Activated T-helper 1 cell treated with anti-CD3 and anti-CD28 coated beads, Interleukin-12 subunit alpha, Interleukin-12 subunit beta, Interleukin-2, Interleukin-4 antibody, amounts not matched to agents 30 ng/mL and 10 ng/mL and 1 ng/mL, durations not matched to agents 14 hours and 24 hours and 36 hours (primary cell): ENCODE results near the gene PUDP. TPM values are rescaled to one million over a fixed set of nuclear protein-coding genes. Genes with fewer than 3 reads are reported as not detected.

ENCODE experiments used
- DNase-seq: peaks from one replicate; pipeline ENCODE4 v3.0.0; 2021; ENCODE audit warnings: low spot score
- H3K27ac Mint-ChIP-seq: one replicate; pipeline ENCODE4 v1.8.0; 2021; ENCODE audit warnings: mild to moderate bottlenecking, mixed read lengths
- H3K27me3 Mint-ChIP-seq: one replicate; pipeline ENCODE4 v1.8.0; 2022; ENCODE audit warnings: mild to moderate bottlenecking, moderate library complexity, mixed read lengths; ENCODE audit not compliant: insufficient read depth
- H3K36me3 Mint-ChIP-seq: one replicate; pipeline ENCODE4 v1.8.0; 2021; ENCODE audit warnings: low read depth, mixed read lengths
- H3K4me1 Mint-ChIP-seq: one replicate; pipeline ENCODE4 v1.8.0; 2021; ENCODE audit warnings: low read depth, mixed read lengths
- H3K4me3 Mint-ChIP-seq: one replicate; pipeline ENCODE4 v1.8.0; 2021; ENCODE audit warnings: mild to moderate bottlenecking, moderate library complexity, mixed read lengths
- H3K9me3 Mint-ChIP-seq: one replicate; pipeline ENCODE4 v1.8.0; 2021; ENCODE audit warnings: mixed read lengths
- intact Hi-C: fragments of 100-400 bp; cut with micrococcal nuclease; formaldehyde crosslinking; loops from one replicate; pipeline ENCODE4 v1.15.1; 2024
- total RNA-seq: library from RNA; stranded (reverse); gene quantifications from 2 replicates; pipeline ENCODE4 v1.2.3, GENCODE V29; 2022

The PUDP gene
- total RNA-seq, 1 donor from 2014 or later, result 23.4 TPM

DNA sequence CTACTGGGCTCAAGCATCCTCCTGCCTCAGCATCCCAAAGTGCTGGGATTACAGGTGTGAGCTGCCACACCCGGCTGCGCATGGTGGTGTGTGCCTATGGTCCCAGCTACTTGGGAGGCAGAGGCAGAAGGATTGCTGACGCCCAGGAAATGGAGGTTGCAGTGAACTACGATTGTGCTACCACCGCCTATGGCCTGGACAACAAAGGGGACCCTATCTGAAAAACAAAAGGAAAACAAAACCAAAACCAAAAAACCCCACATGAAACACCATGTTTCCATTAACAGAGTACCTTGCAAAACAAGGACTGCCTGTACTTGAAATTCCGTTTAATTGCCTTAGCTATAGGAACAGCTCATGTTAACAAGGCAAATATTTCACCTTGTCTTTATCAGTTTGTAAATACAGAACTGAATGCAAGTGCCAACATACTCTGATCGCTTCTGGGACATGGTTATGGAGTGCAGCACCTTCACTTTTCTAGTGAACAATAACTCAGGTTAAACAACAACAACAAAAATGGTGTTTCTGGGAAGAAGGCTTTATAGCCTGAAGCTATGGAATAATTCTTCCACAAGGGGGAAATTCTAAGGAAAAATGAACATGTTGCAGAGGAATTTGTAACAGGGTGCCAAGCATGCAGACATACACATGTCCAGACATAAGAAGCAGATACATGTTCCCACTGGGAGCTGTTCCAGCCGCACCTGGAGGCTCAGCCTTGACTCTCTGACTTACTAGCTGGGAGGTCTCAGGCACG is 73.6 kb downstream of the PUDP start:
- Mint-ChIP-seq H3K4me3 (no peak overlapping the region), H3K27me3 (no peaks in the 10 kb centered on the region), H3K27ac (no peak overlapping the region), H3K4me1 (peaks cover 23% of the 10 kb centered on the region), H3K36me3 (peaks cover 8% of the 10 kb centered on the region), H3K9me3 (no peaks in the 10 kb centered on the region)
- intact Hi-C loops, result no loop called here
- DNase-seq, result no peak

DNA sequence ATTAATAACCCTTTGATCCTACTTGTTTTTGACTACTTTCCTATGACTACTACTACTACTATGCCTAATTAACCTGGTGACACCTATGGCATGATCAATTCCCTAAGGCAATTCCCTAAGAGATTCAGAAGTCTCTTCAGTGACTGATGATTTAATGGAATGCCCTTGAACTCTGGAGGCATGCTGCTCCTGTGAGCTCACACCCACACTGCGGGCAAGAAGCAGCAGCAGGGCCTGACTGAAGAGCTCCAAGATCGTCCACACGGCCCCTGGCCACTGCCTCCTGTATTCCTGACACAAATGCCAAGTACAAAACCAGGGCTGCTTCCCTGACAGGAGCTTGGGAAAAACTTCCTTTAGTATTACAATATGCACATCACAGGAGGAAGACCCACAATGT is 74.6 kb downstream of the PUDP start:
- intact Hi-C loops, result no loop called here
- Mint-ChIP-seq H3K27me3 (no peaks in the 10 kb centered on the region), H3K36me3 (peaks cover 14% of the 10 kb centered on the region), H3K4me3 (no peak overlapping the region), H3K27ac (no peak overlapping the region), H3K4me1 (peaks cover 33% of the 10 kb centered on the region), H3K9me3 (no peaks in the 10 kb centered on the region)
- no peak for DNase-seq

DNA sequence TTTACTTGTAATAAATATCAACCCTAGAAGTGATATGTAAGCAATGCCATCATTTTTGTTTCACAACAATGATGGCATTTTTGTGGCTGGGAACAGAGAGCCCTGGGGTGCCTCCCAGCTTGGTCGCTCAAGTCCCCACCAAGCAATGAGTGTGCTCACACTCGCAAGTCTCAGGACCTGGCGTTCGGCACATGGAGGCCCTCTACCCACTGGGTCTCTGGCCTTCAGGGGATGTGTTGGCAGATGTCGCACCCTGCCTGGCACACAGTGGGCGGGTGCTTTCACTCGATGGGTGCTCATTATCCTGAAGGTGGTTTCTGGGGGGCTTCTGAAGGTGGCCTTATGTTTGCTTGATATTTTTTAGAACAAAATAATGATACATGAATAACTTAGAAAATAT is 75.1 kb downstream of the PUDP start:
- no peak for DNase-seq
- intact Hi-C loops, result no loop called here
- Mint-ChIP-seq H3K36me3 (peaks cover 17% of the 10 kb centered on the region), H3K4me1 (peaks cover 36% of the 10 kb centered on the region), H3K27ac (no peak overlapping the region), H3K4me3 (no peak overlapping the region), H3K9me3 (no peaks in the 10 kb centered on the region), H3K27me3 (no peaks in the 10 kb centered on the region)

DNA sequence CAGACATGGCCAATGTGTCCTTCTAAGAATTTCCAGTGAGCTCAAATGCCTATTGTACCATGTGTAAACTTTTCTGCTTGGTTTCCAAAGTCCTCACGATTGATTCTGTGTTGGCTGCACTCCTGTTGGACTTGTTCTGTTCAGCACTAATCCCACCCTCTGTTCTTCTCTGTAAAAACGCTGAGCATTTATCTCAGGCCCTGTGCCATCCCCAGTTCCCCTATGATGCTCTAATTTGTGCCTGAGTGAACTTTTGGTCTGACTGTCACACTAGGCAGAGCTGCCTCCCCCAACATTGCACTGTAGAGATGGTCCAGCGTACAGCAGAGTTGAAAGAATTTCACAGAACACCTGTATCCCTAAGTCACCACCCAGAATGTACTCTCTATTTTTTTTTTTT is 76.6 kb downstream of the PUDP start:
- peaks cover 31% of the 10 kb centered on the region for H3K4me1 Mint-ChIP-seq
- intact Hi-C loops, result no loop called here
- no peak overlapping the region for H3K27ac Mint-ChIP-seq
- H3K4me3 Mint-ChIP-seq, result no peak overlapping the region
- no peaks in the 10 kb centered on the region for H3K9me3 Mint-ChIP-seq
- peaks cover 13% of the 10 kb centered on the region for H3K36me3 Mint-ChIP-seq
- no peak for DNase-seq
- no peaks in the 10 kb centered on the region for H3K27me3 Mint-ChIP-seq

DNA sequence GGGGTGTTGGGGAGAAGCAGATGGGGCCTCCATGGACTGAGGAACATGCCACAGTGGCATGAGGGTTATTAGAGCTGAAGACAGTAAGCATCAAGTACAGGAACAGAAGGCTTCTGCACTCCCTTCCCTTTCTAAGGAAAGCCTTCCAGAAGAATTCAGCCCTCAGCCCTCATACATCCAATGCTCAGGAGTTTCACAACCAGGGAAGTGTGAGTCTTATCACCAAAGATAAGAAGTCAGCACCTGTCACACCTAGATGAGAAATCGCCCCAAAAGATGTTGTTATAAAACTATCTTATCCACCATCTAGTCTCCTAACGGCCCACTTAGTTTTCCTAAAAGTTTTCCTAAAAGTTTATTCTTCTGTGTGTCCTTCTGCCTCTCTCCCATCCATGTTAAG is 78.4 kb downstream of the PUDP start:
- DNase-seq, result no peak
- H3K27me3 Mint-ChIP-seq, result no peaks in the 10 kb centered on the region
- no peak overlapping the region for H3K27ac Mint-ChIP-seq
- H3K9me3 Mint-ChIP-seq, result no peaks in the 10 kb centered on the region
- intact Hi-C loops, result no loop called here
- H3K36me3 Mint-ChIP-seq, result peaks cover 13% of the 10 kb centered on the region
- peaks cover 30% of the 10 kb centered on the region for H3K4me1 Mint-ChIP-seq
- no peak overlapping the region for H3K4me3 Mint-ChIP-seq

DNA sequence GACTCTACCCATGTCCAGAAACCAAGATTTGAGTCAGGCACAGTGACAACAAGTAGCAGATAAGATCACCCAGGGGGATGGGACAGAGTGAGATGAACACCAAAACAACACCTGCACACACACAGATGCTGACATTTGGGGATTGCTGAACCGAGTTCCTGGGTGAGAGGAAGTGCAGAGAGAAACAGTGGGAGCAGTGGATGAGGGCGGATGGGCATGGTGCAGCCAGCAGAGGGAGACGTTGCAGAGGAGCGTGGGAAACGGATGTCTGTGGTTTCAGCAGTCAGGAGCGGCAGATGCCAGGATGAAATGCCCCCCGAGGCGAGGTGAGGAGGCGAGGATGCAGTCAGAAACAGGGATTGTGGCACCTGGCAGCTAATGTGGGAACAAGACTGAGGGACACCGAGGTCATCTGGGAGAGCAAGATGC is 79.0 kb downstream of the PUDP start:
- no peak overlapping the region for H3K27ac Mint-ChIP-seq
- no peak overlapping the region for H3K4me3 Mint-ChIP-seq
- peaks cover 25% of the 10 kb centered on the region for H3K4me1 Mint-ChIP-seq
- H3K27me3 Mint-ChIP-seq, result no peaks in the 10 kb centered on the region
- intact Hi-C loops, result no loop called here
- H3K36me3 Mint-ChIP-seq, result peaks cover 13% of the 10 kb centered on the region
- H3K9me3 Mint-ChIP-seq, result no peaks in the 10 kb centered on the region
- DNase-seq, result no peak

DNA sequence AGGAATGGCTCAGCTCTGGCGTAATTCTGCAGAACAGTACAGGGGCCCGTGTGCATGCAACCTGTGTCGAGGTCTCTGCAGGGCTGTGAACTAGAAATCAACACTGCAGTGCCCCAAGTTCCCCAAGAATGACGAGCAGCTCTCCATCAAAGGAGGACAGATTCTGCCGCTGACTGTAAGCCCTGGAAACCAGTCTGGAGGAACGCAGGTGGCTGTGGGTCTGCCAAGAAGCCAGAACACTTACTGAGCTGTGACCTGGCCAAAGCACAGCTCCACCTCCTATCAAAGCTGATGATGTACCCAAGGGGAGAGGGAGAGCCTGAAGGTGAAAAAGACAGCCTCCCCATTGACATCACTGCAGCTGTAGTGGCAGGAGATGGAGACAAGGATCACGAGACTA is 80.7 kb downstream of the PUDP start:
- no peaks in the 10 kb centered on the region for H3K9me3 Mint-ChIP-seq
- peaks cover 30% of the 10 kb centered on the region for H3K4me1 Mint-ChIP-seq
- intact Hi-C loops, result no loop called here
- no peak overlapping the region for H3K27ac Mint-ChIP-seq
- no peak overlapping the region for H3K4me3 Mint-ChIP-seq
- H3K27me3 Mint-ChIP-seq, result no peaks in the 10 kb centered on the region
- H3K36me3 Mint-ChIP-seq, result peaks cover 12% of the 10 kb centered on the region
- DNase-seq, result no peak

DNA sequence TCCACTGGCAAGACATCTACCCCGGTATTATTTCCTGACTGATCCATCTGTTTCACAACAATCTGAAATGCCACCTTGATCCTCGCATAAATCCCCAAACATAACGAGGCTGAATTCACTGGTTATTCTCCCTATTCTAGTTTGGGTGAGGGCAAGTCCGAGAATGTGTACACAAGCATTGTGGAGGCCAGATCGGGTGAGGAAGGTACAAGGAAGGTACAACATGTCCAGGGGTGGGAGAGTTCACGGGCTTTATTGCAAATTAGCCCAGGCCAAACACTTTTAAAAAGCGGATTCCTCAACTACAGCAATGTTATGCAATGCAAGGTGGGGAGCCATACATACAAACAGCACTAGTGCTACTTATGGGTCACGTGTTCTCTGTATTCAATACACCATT is 82.5 kb downstream of the PUDP start:
- H3K27me3 Mint-ChIP-seq, result no peaks in the 10 kb centered on the region
- DNase-seq, result no peak
- H3K27ac Mint-ChIP-seq, result no peak overlapping the region
- no peak overlapping the region for H3K4me3 Mint-ChIP-seq
- no peaks in the 10 kb centered on the region for H3K9me3 Mint-ChIP-seq
- intact Hi-C loops, result no loop called here
- H3K4me1 Mint-ChIP-seq, result peaks cover 25% of the 10 kb centered on the region
- H3K36me3 Mint-ChIP-seq, result peaks cover 9% of the 10 kb centered on the region

DNA sequence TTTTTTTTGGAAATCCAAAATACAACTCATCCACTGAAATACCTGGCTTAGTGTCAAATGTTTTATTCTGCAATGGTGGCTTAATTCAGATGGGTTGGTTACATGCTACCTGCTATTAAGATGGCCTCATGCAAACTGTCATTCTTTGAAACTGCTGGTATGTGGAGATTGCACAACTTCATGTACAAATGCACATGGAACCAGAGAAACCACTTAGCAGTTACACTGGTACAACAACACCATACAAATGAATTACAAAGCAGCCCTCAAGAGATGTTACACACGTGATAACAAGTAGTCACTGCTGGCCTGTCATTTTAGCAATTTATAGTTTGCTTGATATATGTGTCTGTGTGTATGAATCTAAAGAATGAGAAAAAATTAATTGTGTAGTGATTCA is 85.0 kb downstream of the PUDP start:
- no peaks in the 10 kb centered on the region for H3K36me3 Mint-ChIP-seq
- H3K4me1 Mint-ChIP-seq, result peaks cover 23% of the 10 kb centered on the region
- no peaks in the 10 kb centered on the region for H3K9me3 Mint-ChIP-seq
- no peaks in the 10 kb centered on the region for H3K27me3 Mint-ChIP-seq
- no peak overlapping the region for H3K27ac Mint-ChIP-seq
- no peak overlapping the region for H3K4me3 Mint-ChIP-seq
- no peak for DNase-seq
- intact Hi-C loops, result no loop called here

DNA sequence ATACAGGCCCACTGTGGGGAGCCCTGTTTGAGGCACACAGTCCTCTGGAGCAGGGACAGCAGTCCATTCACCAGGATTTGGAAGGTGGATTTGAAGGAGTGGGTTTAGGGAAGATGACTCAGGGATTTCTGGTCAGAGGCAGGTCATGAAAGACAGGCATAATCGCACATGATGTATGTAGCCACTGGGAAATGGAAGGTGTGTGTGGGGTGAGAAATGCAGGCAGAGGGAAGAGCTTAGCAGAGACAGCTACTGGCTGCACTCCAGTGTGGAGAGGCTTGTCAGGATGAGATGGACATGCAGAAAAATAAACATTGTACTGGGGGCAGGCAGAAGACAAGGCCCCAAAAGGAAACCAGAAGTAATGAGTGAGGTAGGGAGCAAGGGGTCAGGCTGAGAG is 85.7 kb downstream of the PUDP start:
- Mint-ChIP-seq H3K27ac (no peak overlapping the region), H3K27me3 (no peaks in the 10 kb centered on the region), H3K4me1 (peaks cover 23% of the 10 kb centered on the region), H3K4me3 (no peak overlapping the region), H3K36me3 (peaks cover 4% of the 10 kb centered on the region), H3K9me3 (no peaks in the 10 kb centered on the region)
- intact Hi-C loops, result no loop called here
- DNase-seq, result no peak

DNA sequence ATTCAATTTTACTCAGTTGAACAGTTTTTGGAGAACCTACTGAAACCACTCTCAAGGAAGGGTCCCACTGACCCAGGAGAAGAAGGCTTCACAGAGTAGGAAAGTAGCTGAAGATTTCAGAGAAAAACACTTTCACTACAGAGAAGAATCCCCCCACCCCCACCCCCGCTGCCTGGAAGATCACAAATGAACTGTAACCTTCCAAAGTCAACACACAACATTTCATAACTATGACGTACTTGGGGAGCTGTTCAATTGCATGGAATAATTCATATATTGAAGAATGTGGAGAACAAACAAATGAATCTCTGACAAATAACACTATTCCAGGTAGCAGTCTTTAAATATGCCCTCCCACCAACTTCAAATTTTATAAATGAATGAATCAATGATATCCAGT is 86.5 kb downstream of the PUDP start:
- peaks cover 23% of the 10 kb centered on the region for H3K4me1 Mint-ChIP-seq
- no peak overlapping the region for H3K4me3 Mint-ChIP-seq
- no peaks in the 10 kb centered on the region for H3K27me3 Mint-ChIP-seq
- no peaks in the 10 kb centered on the region for H3K9me3 Mint-ChIP-seq
- intact Hi-C loops, result no loop called here
- no peak overlapping the region for H3K27ac Mint-ChIP-seq
- H3K36me3 Mint-ChIP-seq, result peaks cover 9% of the 10 kb centered on the region
- DNase-seq, result no peak

DNA sequence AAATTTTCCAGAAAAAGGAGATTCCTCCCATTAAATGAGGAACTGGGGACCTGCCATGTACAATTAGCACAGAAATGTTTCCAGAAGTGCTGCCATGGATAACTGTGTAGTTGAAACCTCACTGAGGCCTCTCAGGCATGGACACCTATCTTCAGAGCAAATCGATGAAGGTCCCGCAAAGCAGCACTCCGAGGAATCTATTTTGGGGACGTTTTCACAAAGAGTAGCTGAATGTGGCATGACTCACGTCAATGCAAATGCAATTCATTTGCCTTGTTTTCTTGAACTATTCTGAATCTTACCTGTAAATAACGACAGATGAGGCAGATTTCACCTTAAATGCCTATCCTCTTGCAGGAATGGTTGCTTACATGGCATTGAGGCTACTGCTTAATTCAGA is 87.5 kb downstream of the PUDP start:
- no peaks in the 10 kb centered on the region for H3K27me3 Mint-ChIP-seq
- intact Hi-C loops, result no loop called here
- peaks cover 13% of the 10 kb centered on the region for H3K36me3 Mint-ChIP-seq
- peaks cover 23% of the 10 kb centered on the region for H3K4me1 Mint-ChIP-seq
- H3K4me3 Mint-ChIP-seq, result no peak overlapping the region
- no peaks in the 10 kb centered on the region for H3K9me3 Mint-ChIP-seq
- no peak overlapping the region for H3K27ac Mint-ChIP-seq
- no peak for DNase-seq

DNA sequence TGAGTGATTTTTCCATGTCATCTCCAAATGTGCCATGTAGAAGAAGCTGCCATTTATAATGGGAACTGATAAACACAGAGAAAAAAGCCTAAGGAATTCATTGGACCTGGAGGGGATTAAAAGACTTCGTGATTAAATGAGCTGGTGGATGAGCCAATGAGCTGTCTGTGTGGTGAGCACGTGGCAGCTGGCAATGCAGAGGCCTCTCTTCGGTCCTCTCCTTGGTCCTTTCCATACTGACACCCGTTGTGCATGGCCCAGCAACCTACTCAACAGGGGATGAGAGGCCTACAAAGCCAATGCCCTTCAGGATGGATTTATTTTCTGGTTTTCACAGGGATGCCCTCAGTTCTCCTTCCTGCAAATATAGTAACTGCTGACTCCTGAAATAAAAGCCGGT is 88.1 kb downstream of the PUDP start:
- intact Hi-C loops, result loop anchor here (1.0 kb wide), 2 partner anchors 24 to 88 kb away; partner anchors contain the start of gene PUDP
- no peaks in the 10 kb centered on the region for H3K27me3 Mint-ChIP-seq
- H3K9me3 Mint-ChIP-seq, result no peaks in the 10 kb centered on the region
- no peak for DNase-seq
- peak overlapping the region; percentile 26 for H3K4me3 Mint-ChIP-seq
- H3K4me1 Mint-ChIP-seq, result peaks cover 23% of the 10 kb centered on the region
- peak overlapping the region; percentile 55 for H3K27ac Mint-ChIP-seq
- peaks cover 13% of the 10 kb centered on the region for H3K36me3 Mint-ChIP-seq
